Loucy (cell line): ENCODE measurements around the gene KLHDC9.
"Not testable (repeated sequence)": the region's sequence is repeated elsewhere in the genome, so short reads cannot be mapped to it uniquely, and the experiment has no call there.

Experiments
- H2AFZ ChIP-seq: fragments of 200-600 bp; sonication (generic); 2 replicates; pipeline ENCODE4 v1.6.0; 2016; ENCODE audit warnings: antibody characterized with exemption, mild to moderate bottlenecking, low read length, moderate library complexity
- H3F3A ChIP-seq: fragments of 200-600 bp; 2 replicates; pipeline ENCODE4 v1.6.0; 2016; ENCODE audit warnings: antibody characterized with exemption, low read depth, mild to moderate bottlenecking
- H3K27me3 ChIP-seq: fragments of 200-600 bp; sonication (generic); 2 replicates; pipeline ENCODE4 v1.6.1; 2014; ENCODE audit warnings: low read length, mild to moderate bottlenecking; ENCODE audit not compliant: insufficient read depth, poor library complexity, severe bottlenecking
- H3K36me3 ChIP-seq: fragments of 200-600 bp; sonication (generic); 2 replicates; pipeline ENCODE4 v1.6.1; 2016; ENCODE audit warnings: low read length; ENCODE audit not compliant: insufficient read depth
- H3K4me1 ChIP-seq: fragments of 200-600 bp; sonication (generic); 2 replicates; pipeline ENCODE4 v1.5.1; 2014; ENCODE audit warnings: low read length, mild to moderate bottlenecking; ENCODE audit not compliant: insufficient read depth, poor library complexity, severe bottlenecking
- H3K4me2 ChIP-seq: fragments of 200-600 bp; sonication (generic); 2 replicates; pipeline ENCODE4 v1.6.0; 2014; ENCODE audit warnings: antibody characterized with exemption, low read length, low read depth, mild to moderate bottlenecking; ENCODE audit not compliant: poor library complexity, severe bottlenecking
- H3K4me3 ChIP-seq: fragments of 200-600 bp; sonication (generic); 2 replicates; pipeline ENCODE4 v1.5.1; 2014; ENCODE audit warnings: low read length, mild to moderate bottlenecking, mixed read lengths; ENCODE audit not compliant: poor library complexity, severe bottlenecking
- H3K79me2 ChIP-seq: fragments of 200-600 bp; sonication (generic); 2 replicates; pipeline ENCODE4 v1.6.1; 2014; ENCODE audit warnings: low read length; ENCODE audit not compliant: insufficient read depth
- H3K9ac ChIP-seq: fragments of 200-600 bp; sonication (generic); 2 replicates; pipeline ENCODE4 v1.6.0; 2014; ENCODE audit warnings: mild to moderate bottlenecking, low read depth, low read length, moderate library complexity; ENCODE audit not compliant: poor library complexity, severe bottlenecking
- H3K9me2 ChIP-seq: fragments of 200-600 bp; sonication (generic); replicated peaks from 2 replicates; pipeline ENCODE4 v1.6.1; 2016; ENCODE audit warnings: low read depth, low read length, mixed read lengths
- H3K9me3 ChIP-seq: fragments of 200-600 bp; sonication (generic); 2 replicates; pipeline ENCODE4 v1.6.1; 2014; ENCODE audit warnings: mild to moderate bottlenecking, antibody characterized with exemption, low read length, low read depth; ENCODE audit not compliant: insufficient read depth
- H4K20me1 ChIP-seq: fragments of 200-600 bp; sonication (generic); 2 replicates; pipeline ENCODE4 v1.6.0; 2014; ENCODE audit warnings: antibody characterized with exemption, low read length, mild to moderate bottlenecking; ENCODE audit not compliant: insufficient read depth, poor library complexity, severe bottlenecking
- CTCF ChIP-seq: fragments of 200-600 bp; sonication (generic); conservative IDR thresholded peaks from 2 replicates; pipeline ENCODE4 v1.5.1; 2014; ENCODE audit warnings: mild to moderate bottlenecking, antibody characterized with exemption, low read length
- EZH2phosphoT487 ChIP-seq: fragments of 200-600 bp; IDR thresholded peaks from 2 replicates; pipeline ENCODE4 v1.6.1; 2018; ENCODE audit warnings: antibody characterized with exemption, mild to moderate bottlenecking, moderate library complexity, borderline replicate concordance

The KLHDC9 gene

GRCh38 chr1:161059293-161059692 is 38.9 kb upstream of the KLHDC9 start:
- no peak overlapping the region for H3K9ac ChIP-seq
- no peaks in the 10 kb centered on the region for H3K9me3 ChIP-seq
- no peaks in the 10 kb centered on the region for H3F3A ChIP-seq
- peaks cover 59% of the 10 kb centered on the region for H3K79me2 ChIP-seq
- H4K20me1 ChIP-seq: peaks cover 29% of the 10 kb centered on the region
- no peak for TF ChIP-seq EZH2phosphoT487
- no peak for TF ChIP-seq CTCF
- no peaks in the 10 kb centered on the region for H3K9me2 ChIP-seq
- no peaks in the 10 kb centered on the region for H3K27me3 ChIP-seq
- no peak overlapping the region for H3K4me3 ChIP-seq
- peaks cover 35% of the 10 kb centered on the region; the same call in 1 of the 2 replicates for H3K36me3 ChIP-seq
- no peak overlapping the region for H3K4me2 ChIP-seq
- H3K4me1 ChIP-seq: peaks cover 15% of the 10 kb centered on the region
- H2AFZ ChIP-seq: no peak overlapping the region

GRCh38 chr1:161061419-161061818 is 36.7 kb upstream of the KLHDC9 start:
- TF ChIP-seq CTCF: no peak
- TF ChIP-seq EZH2phosphoT487: no peak
- Histone ChIP-seq H3K27me3 (no peaks in the 10 kb centered on the region), H3K9me2 (no peaks in the 10 kb centered on the region), H4K20me1 (peaks cover 42% of the 10 kb centered on the region), H3K36me3 (peaks cover 19% of the 10 kb centered on the region; the same call in 1 of the 2 replicates), H3K4me1 (peaks cover 28% of the 10 kb centered on the region), H3K4me2 (no peak overlapping the region), H2AFZ (no peak overlapping the region), H3F3A (no peaks in the 10 kb centered on the region), H3K79me2 (peaks cover 77% of the 10 kb centered on the region), H3K4me3 (no peak overlapping the region), H3K9me3 (no peaks in the 10 kb centered on the region), H3K9ac (no peak overlapping the region)

GRCh38 chr1:161063936-161064335 is 34.2 kb upstream of the KLHDC9 start:
- Histone ChIP-seq H3K4me3 (peak overlapping the region; percentile 50), H4K20me1 (peaks cover 51% of the 10 kb centered on the region), H3K79me2 (peaks cover 92% of the 10 kb centered on the region), H3K4me1 (peaks cover 44% of the 10 kb centered on the region), H3K4me2 (peak overlapping the region; percentile 73)
- H3K36me3 ChIP-seq, H3K9me2 ChIP-seq, H3K9me3 ChIP-seq, H3F3A ChIP-seq, H3K9ac ChIP-seq, H2AFZ ChIP-seq, H3K27me3 ChIP-seq: not testable (repeated sequence)

GRCh38 chr1:161065681-161066080 is 32.5 kb upstream of the KLHDC9 start:
- Histone ChIP-seq H3K4me1 (peaks cover 55% of the 10 kb centered on the region), H4K20me1 (peaks cover 45% of the 10 kb centered on the region), H3K4me2 (peak overlapping the region; percentile 99), H3K4me3 (peak overlapping the region; percentile 98), H3K79me2 (peaks cover 84% of the 10 kb centered on the region)
- H3K9ac ChIP-seq, H3K9me3 ChIP-seq, H3K27me3 ChIP-seq, H3K36me3 ChIP-seq, H2AFZ ChIP-seq, H3K9me2 ChIP-seq, H3F3A ChIP-seq: not testable (repeated sequence)
